GM12878 (cell line): ENCODE data around the gene SLC4A1. TPM values are rescaled to one million over a fixed set of nuclear protein-coding genes. Genes with fewer than 3 reads are reported as not detected.

Experiments used
- ATF7 ChIP-seq: fragments of 450-650 bp; IDR thresholded peaks from 2 replicates; pipeline ENCODE4 v1.6.1; 2016; ENCODE audit warnings: low read depth, mild to moderate bottlenecking
- BRCA1 ChIP-seq: IDR thresholded peaks from 2 replicates; pipeline ENCODE4 v1.6.1; 2011; ENCODE audit warnings: low read depth, low read length, improper control_type of control experiment
- CBX3 ChIP-seq: fragments of 200-600 bp; sonication (generic); IDR thresholded peaks from 2 replicates; pipeline ENCODE4 v1.6.1; 2016; ENCODE audit warnings: low read depth, borderline replicate concordance
- DPF2 ChIP-seq: fragments of 450-650 bp; IDR thresholded peaks from 2 replicates; pipeline ENCODE4 v1.6.1; 2017; ENCODE audit warnings: mild to moderate bottlenecking
- GABPA ChIP-seq: IDR thresholded peaks from 2 replicates; pipeline ENCODE4 v1.6.1; 2014; ENCODE audit warnings: antibody characterized with exemption, low read depth, mild to moderate bottlenecking, inconsistent platforms
- GATAD2B ChIP-seq: fragments of 450-650 bp; conservative IDR thresholded peaks from 2 replicates; pipeline ENCODE4 v1.6.1; 2017; ENCODE audit warnings: low read depth, mild to moderate bottlenecking, moderate library complexity
- IKZF2 ChIP-seq, 2 experiments: fragments of 450-650 bp; IDR thresholded peaks; 2 replicates each; pipeline ENCODE4 v1.6.1; 2017; ENCODE audit warnings: mild to moderate bottlenecking in 2 of 2, moderate library complexity in 2 of 2
- NFIC ChIP-seq: IDR thresholded peaks from 2 replicates; pipeline ENCODE4 v1.6.1; 2012; ENCODE audit warnings: low read depth, mild to moderate bottlenecking, inconsistent platforms, low read length, moderate library complexity
- NFYA ChIP-seq: IDR thresholded peaks from 2 replicates; pipeline ENCODE4 v1.6.1; 2011; ENCODE audit warnings: low read depth, mild to moderate bottlenecking, low read length, improper control_type of control experiment, borderline replicate concordance
- NR2F1 ChIP-seq: fragments of 450-650 bp; conservative IDR thresholded peaks from 2 replicates; pipeline ENCODE4 v1.6.1; 2017; ENCODE audit warnings: mild to moderate bottlenecking
- NRF1 ChIP-seq: conservative IDR thresholded peaks from 2 replicates; pipeline ENCODE4 v1.6.1; 2011; ENCODE audit warnings: mild to moderate bottlenecking, low read depth, low read length, improper control_type of control experiment
- POU2F2 ChIP-seq: IDR thresholded peaks from 3 replicates; pipeline ENCODE4 v1.6.1; 2011; ENCODE audit warnings: low read depth, mild to moderate bottlenecking, low read length, borderline replicate concordance
- RAD21 ChIP-seq: IDR thresholded peaks from 2 replicates; pipeline ENCODE4 v1.6.1; 2011; ENCODE audit warnings: mild to moderate bottlenecking, low read depth, low read length, moderate library complexity; ENCODE audit not compliant: insufficient read depth
- RB1 ChIP-seq: fragments of 450-650 bp; formaldehyde crosslinking; IDR thresholded peaks from 2 replicates; pipeline ENCODE4 v1.6.1; 2017; ENCODE audit warnings: mild to moderate bottlenecking, borderline replicate concordance
- RCOR1 ChIP-seq: conservative IDR thresholded peaks from 2 replicates; pipeline ENCODE4 v1.6.1; 2012; ENCODE audit warnings: low read depth, low read length, improper control_type of control experiment
- SIN3A ChIP-seq: IDR thresholded peaks from 2 replicates; pipeline ENCODE4 v1.6.1; 2012; ENCODE audit warnings: low read depth, low read length, improper control_type of control experiment
- SMARCA5 ChIP-seq: fragments of 450-650 bp; IDR thresholded peaks from 2 replicates; pipeline ENCODE4 v1.6.1; 2017; ENCODE audit warnings: mild to moderate bottlenecking
- SPI1 ChIP-seq: IDR thresholded peaks from 2 replicates; pipeline ENCODE4 v1.6.1; 2011; ENCODE audit warnings: low read depth, mild to moderate bottlenecking, low read length, moderate library complexity, borderline replicate concordance; ENCODE audit not compliant: insufficient read depth
- TAF1 ChIP-seq: IDR thresholded peaks from 2 replicates; pipeline ENCODE4 v1.6.1; 2011; ENCODE audit warnings: mild to moderate bottlenecking, low read depth, low read length, borderline replicate concordance
- TBL1XR1 ChIP-seq: IDR thresholded peaks from 2 replicates; pipeline ENCODE4 v1.6.1; 2012; ENCODE audit warnings: low read depth, low read length, improper control_type of control experiment
- polyA plus RNA-seq, 11 experiments: library from polyadenylated mRNA; depleted of rRNA in 4 of 11; unstranded in 6 of 11; stranded (reverse) in 5 of 11; fragments of >200 nt; fragmentation: Nextera tagmentation in 4 of 11; fragmentation: Illumina TruSeq in 1 of 11; extraction: Ambion mirVana in 4 of 11; extraction: Trizol in 1 of 11; gene quantifications; 1 replicate in 1 of 11; 2 replicates in 10 of 11; pipeline versions ENCODE4 v1.2.1 to v1.2.3, GENCODE V29; 2011 to 2016; ENCODE audit warnings: inconsistent platforms in 2 of 11, missing spikeins in 2 of 11, low read depth in 1 of 11
- total RNA-seq, 4 experiments: library from RNA; depleted of rRNA in 3 of 4; stranded (reverse); fragments of >200 nt in 3 of 4; fragmentation: Illumina TruSeq in 1 of 4; extraction: Trizol in 1 of 4; gene quantifications; 2 replicates each; pipeline versions ENCODE4 v1.2.1 to v1.2.3, GENCODE V29; 2013 to 2021
- TF ChIP-seq, protein P1 (sequence below): IDR thresholded peaks from 2 replicates; pipeline ENCODE4 v1.6.1; 2011; ENCODE audit warnings: low read depth, mild to moderate bottlenecking, low read length, moderate library complexity, borderline replicate concordance; ENCODE audit errors: extremely low read depth
- TF ChIP-seq, protein P2 (sequence below), 3 experiments: IDR thresholded peaks in 2 of 3; conservative IDR thresholded peaks in 1 of 3; 2 replicates each; pipeline ENCODE4 v1.5.1; 2011; ENCODE audit warnings: low read depth in 3 of 3, low read length in 3 of 3, mild to moderate bottlenecking in 3 of 3, control low read depth in 2 of 3, moderate library complexity in 2 of 3, inconsistent platforms in 1 of 3, mixed read lengths in 1 of 3; ENCODE audit not compliant: control insufficient read depth in 2 of 3, insufficient read depth in 1 of 3; ENCODE audit errors: extremely low read depth in 1 of 3
- TF ChIP-seq, protein P3 (sequence below): fragments of 450-650 bp; formaldehyde crosslinking; IDR thresholded peaks from 2 replicates; pipeline ENCODE4 v1.4.0; 2022; ENCODE audit warnings: mild to moderate bottlenecking, moderate library complexity

Gene SLC4A1
- total and polyA plus RNA-seq, 10 of the 15 experiments (the other 5 are each of a cell fraction or from before 2014, with no cell fraction given), result 0.03 TPM; not detected in 9

DNA sequence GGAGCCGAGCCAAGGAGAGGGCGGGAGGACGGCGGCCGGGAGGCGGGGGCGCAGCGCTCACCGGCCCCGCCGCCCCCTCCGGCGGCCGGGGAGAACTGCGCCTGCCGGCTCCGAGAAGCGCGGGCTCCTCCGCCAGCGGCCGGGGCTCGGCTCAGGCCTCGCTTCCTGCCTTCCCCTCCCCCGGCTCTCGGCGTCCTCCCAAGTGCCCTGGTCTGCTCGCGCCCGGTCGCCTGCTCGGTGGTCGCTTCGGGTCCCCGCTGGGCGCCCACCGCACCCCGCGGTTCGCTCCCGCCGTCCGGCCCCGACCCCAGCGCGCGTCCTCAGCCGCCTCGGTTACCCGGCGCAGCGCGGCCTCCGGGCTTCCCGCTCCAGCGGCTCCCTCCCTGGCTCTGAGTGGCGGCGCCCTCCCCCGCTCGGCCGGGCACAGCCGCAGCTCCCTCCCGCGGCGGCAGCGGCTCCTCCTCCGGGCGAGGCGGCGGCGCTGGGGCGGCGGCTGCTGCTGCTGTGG is 48.8 kb downstream of the SLC4A1 start (continued):
- no peak for TF ChIP-seq GABPA
- TF ChIP-seq SPI1, result 0 out of 2 replicates have a peak, but pooled peaks have one; percentile 10
- no peak for TF ChIP-seq RCOR1
- TF ChIP-seq DPF2, result peak; percentile 94
- 0 out of 2 replicates have a peak, but pooled peaks have one; percentile 43 for TF ChIP-seq SIN3A
- TF ChIP-seq RAD21, result 0 out of 2 replicates have a peak, but pooled peaks have one; percentile 14
- TF ChIP-seq, protein P1, sequence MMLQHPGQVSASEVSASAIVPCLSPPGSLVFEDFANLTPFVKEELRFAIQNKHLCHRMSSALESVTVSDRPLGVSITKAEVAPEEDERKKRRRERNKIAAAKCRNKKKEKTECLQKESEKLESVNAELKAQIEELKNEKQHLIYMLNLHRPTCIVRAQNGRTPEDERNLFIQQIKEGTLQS, result no peak
- TF ChIP-seq RB1, result peak; percentile 90; the same call in 1 of the 2 replicates
- TF ChIP-seq CBX3, result no peak
- TF ChIP-seq NR2F1, result peak; percentile 48
- no peak for TF ChIP-seq BRCA1
- 0 out of 3 replicates have a peak, but pooled peaks have one; percentile 19 for TF ChIP-seq POU2F2
- no peak for TF ChIP-seq TBL1XR1
- no peak for TF ChIP-seq IKZF2 (IDR thresholded peaks at IDR 0.05)
- TF ChIP-seq, protein P2, sequence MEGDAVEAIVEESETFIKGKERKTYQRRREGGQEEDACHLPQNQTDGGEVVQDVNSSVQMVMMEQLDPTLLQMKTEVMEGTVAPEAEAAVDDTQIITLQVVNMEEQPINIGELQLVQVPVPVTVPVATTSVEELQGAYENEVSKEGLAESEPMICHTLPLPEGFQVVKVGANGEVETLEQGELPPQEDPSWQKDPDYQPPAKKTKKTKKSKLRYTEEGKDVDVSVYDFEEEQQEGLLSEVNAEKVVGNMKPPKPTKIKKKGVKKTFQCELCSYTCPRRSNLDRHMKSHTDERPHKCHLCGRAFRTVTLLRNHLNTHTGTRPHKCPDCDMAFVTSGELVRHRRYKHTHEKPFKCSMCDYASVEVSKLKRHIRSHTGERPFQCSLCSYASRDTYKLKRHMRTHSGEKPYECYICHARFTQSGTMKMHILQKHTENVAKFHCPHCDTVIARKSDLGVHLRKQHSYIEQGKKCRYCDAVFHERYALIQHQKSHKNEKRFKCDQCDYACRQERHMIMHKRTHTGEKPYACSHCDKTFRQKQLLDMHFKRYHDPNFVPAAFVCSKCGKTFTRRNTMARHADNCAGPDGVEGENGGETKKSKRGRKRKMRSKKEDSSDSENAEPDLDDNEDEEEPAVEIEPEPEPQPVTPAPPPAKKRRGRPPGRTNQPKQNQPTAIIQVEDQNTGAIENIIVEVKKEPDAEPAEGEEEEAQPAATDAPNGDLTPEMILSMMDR (IDR thresholded peaks at IDR 0.05 in 2 of 3, conservative IDR thresholded peaks at IDR 0.05 in 1 of 3; ENCODE audit: control insufficient read depth in 2 of 3, extremely low read depth in 1 of 3, insufficient read depth in 1 of 3, low read depth in 3 of 3, low read length in 3 of 3), result peak; percentile 40 to 49 (median 46); a peak in 5 of 6 replicates
- TF ChIP-seq SMARCA5, result peak; percentile 90
- TF ChIP-seq NRF1, result no peak
- TF ChIP-seq, protein P3, sequence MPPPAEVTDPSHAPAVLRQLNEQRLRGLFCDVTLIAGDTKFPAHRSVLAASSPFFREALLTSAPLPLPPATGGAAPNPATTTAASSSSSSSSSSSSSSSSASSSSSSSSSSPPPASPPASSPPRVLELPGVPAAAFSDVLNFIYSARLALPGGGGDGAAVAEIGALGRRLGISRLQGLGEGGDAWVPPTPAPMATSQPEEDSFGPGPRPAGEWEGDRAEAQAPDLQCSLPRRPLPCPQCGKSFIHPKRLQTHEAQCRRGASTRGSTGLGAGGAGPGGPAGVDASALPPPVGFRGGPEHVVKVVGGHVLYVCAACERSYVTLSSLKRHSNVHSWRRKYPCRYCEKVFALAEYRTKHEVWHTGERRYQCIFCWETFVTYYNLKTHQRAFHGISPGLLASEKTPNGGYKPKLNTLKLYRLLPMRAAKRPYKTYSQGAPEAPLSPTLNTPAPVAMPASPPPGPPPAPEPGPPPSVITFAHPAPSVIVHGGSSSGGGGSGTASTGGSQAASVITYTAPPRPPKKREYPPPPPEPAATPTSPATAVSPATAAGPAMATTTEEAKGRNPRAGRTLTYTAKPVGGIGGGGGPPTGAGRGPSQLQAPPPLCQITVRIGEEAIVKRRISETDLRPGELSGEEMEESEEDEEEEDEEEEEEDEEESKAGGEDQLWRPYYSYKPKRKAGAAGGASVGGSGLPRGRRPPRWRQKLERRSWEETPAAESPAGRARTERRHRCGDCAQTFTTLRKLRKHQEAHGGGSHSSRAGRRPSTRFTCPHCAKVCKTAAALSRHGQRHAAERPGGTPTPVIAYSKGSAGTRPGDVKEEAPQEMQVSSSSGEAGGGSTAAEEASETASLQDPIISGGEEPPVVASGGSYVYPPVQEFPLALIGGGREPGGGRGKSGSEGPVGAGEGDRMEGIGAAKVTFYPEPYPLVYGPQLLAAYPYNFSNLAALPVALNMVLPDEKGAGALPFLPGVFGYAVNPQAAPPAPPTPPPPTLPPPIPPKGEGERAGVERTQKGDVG (CRISPR knock-in tag), result no peak
- TF ChIP-seq NFIC, result no peak
- no peak for TF ChIP-seq ATF7
- TF ChIP-seq NFYA, result no peak
- peak; percentile 75; the same call in 1 of the 2 replicates for TF ChIP-seq TAF1
- TF ChIP-seq GATAD2B, result peak; percentile 95
